Astrocyte of the cerebellum (primary cell): ENCODE measurements around the gene MSH3.

Experiments
- DNase-seq: peaks from one replicate; pipeline ENCODE4 v3.0.0-alpha.2; 2011; ENCODE audit warnings: low read depth
- H3K4me3 ChIP-seq: 2 replicates; pipeline ENCODE4 v1.5.1; 2011; ENCODE audit warnings: mild to moderate bottlenecking, low read depth, low read length, moderate library complexity
- in situ Hi-C: cut with HindIII; loops from 2 replicates; pipeline ENCODE4 v1.10.0; 2017; ENCODE audit warnings: low sequenced_read_pairs
- TF ChIP-seq, protein P1 (sequence below): IDR thresholded peaks from 2 replicates; pipeline ENCODE4 v1.5.1; 2012; ENCODE audit warnings: low read length, low read depth, moderate library complexity, mild to moderate bottlenecking; ENCODE audit errors: missing control alignments

The MSH3 gene

DNA sequence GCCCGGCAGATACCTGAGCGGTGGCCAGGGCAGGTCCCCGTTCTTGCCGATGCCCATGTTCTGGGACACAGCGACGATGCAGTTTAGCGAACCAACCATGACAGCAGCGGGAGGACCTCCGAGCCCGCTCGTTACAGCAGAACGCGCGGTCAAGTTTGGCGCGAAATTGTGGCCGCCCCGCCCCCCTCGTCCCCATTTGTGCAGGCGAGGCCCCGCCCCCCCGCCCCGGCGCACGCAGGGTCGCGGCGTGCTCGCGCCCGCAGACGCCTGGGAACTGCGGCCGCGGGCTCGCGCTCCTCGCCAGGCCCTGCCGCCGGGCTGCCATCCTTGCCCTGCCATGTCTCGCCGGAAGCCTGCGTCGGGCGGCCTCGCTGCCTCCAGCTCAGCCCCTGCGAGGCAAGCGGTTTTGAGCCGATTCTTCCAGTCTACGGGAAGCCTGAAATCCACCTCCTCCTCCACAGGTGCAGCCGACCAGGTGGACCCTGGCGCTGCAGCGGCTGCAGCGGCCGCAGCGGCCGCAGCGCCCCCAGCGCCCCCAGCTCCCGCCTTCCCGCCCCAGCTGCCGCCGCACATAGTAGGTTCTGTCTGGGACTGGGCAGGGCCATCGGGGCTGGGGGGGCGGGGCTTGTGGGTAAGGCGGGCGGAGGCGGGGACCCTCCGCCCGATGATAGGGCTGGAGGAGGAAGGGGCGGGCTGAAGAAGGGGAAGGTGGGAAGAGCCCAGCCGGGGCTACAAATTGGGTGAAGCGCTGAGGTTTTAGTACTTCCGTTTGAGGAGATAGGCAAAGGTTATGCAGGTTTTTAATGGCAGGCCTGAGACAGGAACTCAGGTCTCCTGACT lies at the start of gene MSH3, which contains the start of gene DHFR:
MSH3 (plus strand) TSS at position 262 of the 840 bp plus-strand sequence; CDS start at position 338, 76 bp downstream.
DHFR (minus strand) TSS at position 593 of the 840 bp plus-strand sequence; CDS start at position 99, 494 bp downstream.
- DNase-seq: peak; percentile 39
- TF ChIP-seq, protein P1, sequence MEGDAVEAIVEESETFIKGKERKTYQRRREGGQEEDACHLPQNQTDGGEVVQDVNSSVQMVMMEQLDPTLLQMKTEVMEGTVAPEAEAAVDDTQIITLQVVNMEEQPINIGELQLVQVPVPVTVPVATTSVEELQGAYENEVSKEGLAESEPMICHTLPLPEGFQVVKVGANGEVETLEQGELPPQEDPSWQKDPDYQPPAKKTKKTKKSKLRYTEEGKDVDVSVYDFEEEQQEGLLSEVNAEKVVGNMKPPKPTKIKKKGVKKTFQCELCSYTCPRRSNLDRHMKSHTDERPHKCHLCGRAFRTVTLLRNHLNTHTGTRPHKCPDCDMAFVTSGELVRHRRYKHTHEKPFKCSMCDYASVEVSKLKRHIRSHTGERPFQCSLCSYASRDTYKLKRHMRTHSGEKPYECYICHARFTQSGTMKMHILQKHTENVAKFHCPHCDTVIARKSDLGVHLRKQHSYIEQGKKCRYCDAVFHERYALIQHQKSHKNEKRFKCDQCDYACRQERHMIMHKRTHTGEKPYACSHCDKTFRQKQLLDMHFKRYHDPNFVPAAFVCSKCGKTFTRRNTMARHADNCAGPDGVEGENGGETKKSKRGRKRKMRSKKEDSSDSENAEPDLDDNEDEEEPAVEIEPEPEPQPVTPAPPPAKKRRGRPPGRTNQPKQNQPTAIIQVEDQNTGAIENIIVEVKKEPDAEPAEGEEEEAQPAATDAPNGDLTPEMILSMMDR: no peak
- H3K4me3 ChIP-seq: peak within 1 kb of the TSS; percentile 69
- in situ Hi-C loops: no loop called here

DNA sequence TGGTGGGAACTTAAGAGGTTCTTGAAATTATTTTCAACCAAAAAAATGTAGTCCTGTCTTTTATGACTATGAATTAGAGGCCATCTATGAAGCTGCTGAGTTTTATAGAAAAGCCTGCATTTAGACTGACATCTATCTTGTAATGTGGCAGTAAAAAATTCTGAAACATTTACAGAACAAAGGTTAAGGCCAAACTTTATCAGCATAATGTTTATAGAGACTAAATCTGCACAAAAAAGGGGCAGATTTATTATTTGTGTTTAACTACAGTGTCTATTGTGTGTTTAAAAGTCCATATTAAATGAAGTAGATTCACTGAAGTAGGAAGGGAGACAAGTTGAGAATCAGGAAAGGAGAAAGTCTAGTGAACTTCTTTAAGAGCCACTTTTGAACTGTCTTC lies 47.1 kb upstream of the MSH3 start:
- no peak for DNase-seq
- in situ Hi-C loops: no loop called here
- H3K4me3 ChIP-seq: no peak overlapping the region
- TF ChIP-seq, protein P1: no peak

DNA sequence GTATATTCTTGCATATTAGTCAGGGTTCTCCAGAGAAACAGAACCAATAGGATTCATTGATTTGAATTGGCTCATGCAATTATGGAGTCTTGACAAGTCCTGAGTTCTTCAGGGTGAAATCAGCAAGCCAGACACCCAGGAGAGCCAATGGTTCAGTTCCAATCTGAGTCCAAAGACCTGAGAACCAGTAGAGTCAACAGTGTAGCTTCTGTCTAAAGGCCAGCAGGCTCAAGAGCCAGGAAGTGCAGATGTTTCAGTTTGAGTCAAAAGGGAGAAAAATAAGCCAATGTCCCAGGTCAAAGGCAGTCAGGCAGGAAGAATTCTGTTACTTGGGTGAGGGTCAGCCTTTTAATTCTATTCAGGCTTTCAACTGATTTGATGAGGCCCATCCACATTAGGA lies 46.6 kb upstream of the MSH3 start:
- in situ Hi-C loops: no loop called here
- no peak overlapping the region for H3K4me3 ChIP-seq
- TF ChIP-seq, protein P1: no peak
- DNase-seq: no peak

DNA sequence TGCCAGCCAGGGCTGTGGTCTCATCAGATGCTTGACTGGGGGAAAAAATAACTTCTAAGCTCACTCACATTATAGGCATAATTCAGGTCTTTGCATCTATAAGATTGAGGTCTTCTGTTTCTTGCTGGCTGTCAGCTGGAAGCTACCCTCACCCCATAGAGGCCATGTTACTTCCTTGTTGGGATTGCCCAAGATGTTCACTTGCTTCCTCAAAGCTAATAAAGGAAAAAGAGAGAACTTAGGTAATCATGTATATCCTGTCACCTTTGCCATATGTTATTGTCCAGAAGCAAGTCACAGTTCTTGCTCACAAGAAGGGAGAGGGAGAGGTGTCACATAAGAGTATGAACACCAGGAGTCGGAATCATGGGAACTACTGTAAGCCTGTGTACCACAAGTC lies 45.7 kb upstream of the MSH3 start:
- no peak overlapping the region for H3K4me3 ChIP-seq
- in situ Hi-C loops: no loop called here
- no peak for DNase-seq
- TF ChIP-seq, protein P1: no peak

DNA sequence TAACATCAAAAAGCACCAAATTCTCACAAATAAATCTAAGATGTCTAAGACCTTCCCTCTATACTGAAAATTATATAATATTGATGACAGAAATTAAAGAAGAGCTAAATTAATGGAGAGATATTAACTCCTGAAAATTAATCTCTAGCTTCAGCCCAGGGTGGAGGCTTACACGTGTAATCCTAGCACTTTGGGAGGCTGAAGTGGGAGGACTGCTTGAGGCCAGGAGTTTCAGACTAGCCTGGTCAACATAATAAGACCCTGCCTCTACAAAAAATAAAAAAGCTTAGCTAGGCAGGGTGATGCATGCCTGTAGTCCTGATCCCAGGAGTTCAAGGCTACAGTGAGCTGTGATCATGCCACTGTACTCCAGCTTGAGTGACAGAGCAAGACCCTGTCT lies 44.8 kb upstream of the MSH3 start:
- no peak overlapping the region for H3K4me3 ChIP-seq
- DNase-seq: no peak
- in situ Hi-C loops: no loop called here
- TF ChIP-seq, protein P1: no peak

DNA sequence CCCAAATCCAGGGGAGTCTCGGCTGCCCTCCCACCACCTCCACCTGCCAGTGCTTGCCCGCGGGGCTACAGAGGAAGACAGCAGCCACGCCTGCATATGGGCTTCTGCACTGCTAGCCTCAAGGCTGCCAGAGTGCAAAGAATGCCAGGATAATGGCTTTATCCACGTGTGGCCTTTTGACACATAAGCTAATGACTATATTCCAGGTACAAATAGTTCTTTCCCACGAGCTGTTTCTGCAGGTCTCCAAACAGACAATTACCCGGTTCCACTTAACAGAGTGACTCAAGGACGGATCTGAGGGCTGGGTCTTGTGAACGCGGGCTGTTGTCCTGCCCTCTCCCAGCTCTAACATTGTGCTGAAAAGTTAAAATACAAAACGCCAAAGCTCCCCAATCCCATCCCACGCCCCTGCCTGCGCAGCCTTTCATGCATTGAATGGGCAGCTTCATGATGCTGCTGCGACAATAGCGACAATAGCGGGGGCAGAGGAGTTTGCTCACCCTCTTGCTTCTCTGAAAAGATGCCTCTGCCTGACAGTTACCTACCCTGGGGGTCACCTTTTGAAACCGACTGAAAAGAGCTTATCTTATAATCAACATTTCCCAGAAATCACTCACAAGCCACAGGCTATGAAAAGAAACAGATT lies 39.1 kb upstream of the MSH3 start:
- TF ChIP-seq, protein P1: no peak
- in situ Hi-C loops: no loop called here
- no peak overlapping the region for H3K4me3 ChIP-seq

More for the DNA sequence above, 39.1 kb upstream of the MSH3 start:
- DNase-seq: no peak
